NCI-H2227 treated with DMSO at 0.1 percent for 48 hours (cell line): ENCODE results near the gene IGSF21.

Experiments used
- DNase-seq: peaks from one replicate; lab custom pipeline; 2025; lab: John Stamatoyannopoulos, UW

IGSF21 gene

GRCh38 chr1:18328803-18329202, 221.2 kb downstream of the IGSF21 start:
- DNase-seq = no peak

- no peak for DNase-seq
These were observed 222.1 kb downstream of the IGSF21 start for GRCh38 chr1:18329469-18330253.

- DNase-seq = no peak
These were observed 225.0 kb downstream of the IGSF21 start for GRCh38 chr1:18332576-18332975.

GRCh38 chr1:18333220-18333619, 225.6 kb downstream of the IGSF21 start:
- DNase-seq = no peak

- DNase-seq = no peak
These were observed 229.2 kb downstream of the IGSF21 start for GRCh38 chr1:18336801-18337200.

- no peak for DNase-seq
These were observed 230.2 kb downstream of the IGSF21 start for GRCh38 chr1:18337757-18338156.

- no peak for DNase-seq
These were observed 231.6 kb downstream of the IGSF21 start for GRCh38 chr1:18339161-18339560.

GRCh38 chr1:18340158-18340764, 232.7 kb downstream of the IGSF21 start:
- DNase-seq = no peak

GRCh38 chr1:18340787-18341186, 233.2 kb downstream of the IGSF21 start:
- DNase-seq = no peak

- no peak for DNase-seq
These were observed 233.9 kb downstream of the IGSF21 start for GRCh38 chr1:18341291-18342069.

GRCh38 chr1:18342744-18343143, 235.1 kb downstream of the IGSF21 start:
- DNase-seq = no peak

GRCh38 chr1:18343581-18343980, 236.0 kb downstream of the IGSF21 start:
- no peak for DNase-seq

- DNase-seq = peak; percentile 57
These were observed 237.2 kb downstream of the IGSF21 start for GRCh38 chr1:18344755-18345154.

- DNase-seq = no peak
These were observed 240.0 kb downstream of the IGSF21 start for GRCh38 chr1:18347559-18347958.

- peak; percentile 34 for DNase-seq
These were observed 240.8 kb downstream of the IGSF21 start for GRCh38 chr1:18348354-18348753.

- no peak for DNase-seq
These were observed 243.1 kb downstream of the IGSF21 start for GRCh38 chr1:18350747-18351146.

GRCh38 chr1:18351735-18352134, 244.1 kb downstream of the IGSF21 start:
- no peak for DNase-seq

- peak; percentile 26 for DNase-seq
These were observed 245.2 kb downstream of the IGSF21 start for GRCh38 chr1:18352636-18353265.

- no peak for DNase-seq
These were observed 245.9 kb downstream of the IGSF21 start for GRCh38 chr1:18353528-18353927.

GRCh38 chr1:18353992-18354391, 246.4 kb downstream of the IGSF21 start:
- DNase-seq = no peak

GRCh38 chr1:18354612-18355011, 247.0 kb downstream of the IGSF21 start:
- peak; percentile 70 for DNase-seq

- no peak for DNase-seq
These were observed 250.1 kb downstream of the IGSF21 start for GRCh38 chr1:18357622-18358230.
